ENCODE measurements around the gene OPRM1. TPM values are rescaled to one million over a fixed set of nuclear protein-coding genes. Genes with fewer than 3 reads are reported as not detected.

OPRM1 gene
- total RNA-seq, 1 donor = not detected

DNA sequence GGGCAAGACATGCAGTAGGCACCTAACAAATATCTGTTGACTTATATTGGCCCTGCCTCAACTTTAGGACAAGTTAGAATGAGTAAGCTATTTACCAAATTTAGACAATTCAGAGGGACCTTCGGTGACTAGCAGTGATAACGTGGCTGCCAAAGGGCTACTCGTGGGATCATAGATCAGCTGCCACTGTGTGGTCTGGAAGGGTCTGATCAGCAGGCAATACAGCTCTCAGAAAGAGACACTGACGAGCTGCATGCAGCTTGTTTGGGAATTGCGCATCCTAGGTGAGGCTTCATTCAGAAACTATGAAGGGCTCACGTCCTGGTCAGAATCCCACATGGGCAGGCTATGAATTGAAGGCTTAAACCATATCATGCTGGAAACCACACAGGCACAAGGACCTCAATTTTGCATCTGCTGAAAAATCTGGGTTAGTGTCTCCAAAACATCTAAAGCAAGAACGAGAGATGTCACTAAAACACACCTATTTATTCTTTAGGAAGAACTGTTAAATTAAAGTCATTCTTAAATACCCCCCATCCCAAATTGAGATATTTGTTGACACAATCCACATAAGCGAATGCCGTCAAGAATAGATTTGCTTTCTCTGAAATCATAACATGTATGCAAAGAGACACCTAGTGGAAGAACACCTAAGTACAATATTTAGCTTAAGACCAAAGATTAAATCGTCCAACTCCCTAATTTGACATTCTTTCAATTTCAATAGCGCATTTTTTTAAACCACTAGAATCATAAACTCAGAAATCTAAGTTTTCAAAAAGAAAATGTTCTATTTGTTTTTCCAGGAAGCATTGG is 238.0 kb downstream of the OPRM1 start:
- no peaks in the 10 kb centered on the region for H3K36me3 ChIP-seq (ENCODE audit: insufficient read depth, low read length)
- no peaks in the 10 kb centered on the region for H3K79me2 ChIP-seq (ENCODE audit: insufficient read depth, low read length)
- H3K4me1 ChIP-seq (ENCODE audit: insufficient read depth, low read length) = no peaks in the 10 kb centered on the region
- no peaks in the 10 kb centered on the region for H4K20me1 ChIP-seq (ENCODE audit: insufficient read depth, low read length)
- peak overlapping the region; percentile 60 for H3K4me3 ChIP-seq (ENCODE audit: insufficient read depth, low read length)
- no peak overlapping the region for H3K27ac ChIP-seq (ENCODE audit: low read depth, low read length)
- H2AFZ ChIP-seq (ENCODE audit: low read length) = peak overlapping the region; percentile 82
- no peaks in the 10 kb centered on the region for H3K9me3 ChIP-seq (ENCODE audit: low read depth, low read length)
- H3K4me2 ChIP-seq (ENCODE audit: insufficient read depth, low read length) = peak overlapping the region; percentile 87
- TF ChIP-seq, protein P1, sequence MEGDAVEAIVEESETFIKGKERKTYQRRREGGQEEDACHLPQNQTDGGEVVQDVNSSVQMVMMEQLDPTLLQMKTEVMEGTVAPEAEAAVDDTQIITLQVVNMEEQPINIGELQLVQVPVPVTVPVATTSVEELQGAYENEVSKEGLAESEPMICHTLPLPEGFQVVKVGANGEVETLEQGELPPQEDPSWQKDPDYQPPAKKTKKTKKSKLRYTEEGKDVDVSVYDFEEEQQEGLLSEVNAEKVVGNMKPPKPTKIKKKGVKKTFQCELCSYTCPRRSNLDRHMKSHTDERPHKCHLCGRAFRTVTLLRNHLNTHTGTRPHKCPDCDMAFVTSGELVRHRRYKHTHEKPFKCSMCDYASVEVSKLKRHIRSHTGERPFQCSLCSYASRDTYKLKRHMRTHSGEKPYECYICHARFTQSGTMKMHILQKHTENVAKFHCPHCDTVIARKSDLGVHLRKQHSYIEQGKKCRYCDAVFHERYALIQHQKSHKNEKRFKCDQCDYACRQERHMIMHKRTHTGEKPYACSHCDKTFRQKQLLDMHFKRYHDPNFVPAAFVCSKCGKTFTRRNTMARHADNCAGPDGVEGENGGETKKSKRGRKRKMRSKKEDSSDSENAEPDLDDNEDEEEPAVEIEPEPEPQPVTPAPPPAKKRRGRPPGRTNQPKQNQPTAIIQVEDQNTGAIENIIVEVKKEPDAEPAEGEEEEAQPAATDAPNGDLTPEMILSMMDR (IDR thresholded peaks at IDR 0.05; ENCODE audit: extremely low read depth, low read depth, low read length) = peak; percentile 57
- DNase-seq (ENCODE audit: insufficient read length, low spot score, missing footprints) = peak; percentile 64
- H3K27me3 ChIP-seq (ENCODE audit: insufficient read depth, low read length) = no peaks in the 10 kb centered on the region

DNA sequence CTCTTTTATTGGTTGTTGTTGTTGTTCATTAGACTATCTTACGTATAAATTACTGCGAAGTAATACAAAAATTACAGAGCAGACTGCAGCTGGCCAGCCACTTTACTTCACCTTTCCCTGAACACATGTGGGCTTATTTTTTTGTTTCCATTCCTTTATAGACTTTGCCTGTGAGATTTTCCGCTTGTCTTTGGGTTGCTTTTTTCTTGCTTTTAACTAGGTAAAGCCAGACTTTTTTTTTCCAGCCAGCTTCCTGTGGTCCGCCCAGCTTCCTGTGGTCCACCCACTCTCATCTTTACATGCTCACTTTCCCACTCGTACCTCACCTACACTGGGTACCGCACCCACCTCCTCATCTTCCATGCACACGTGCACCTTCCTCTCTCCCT is 238.6 kb downstream of the OPRM1 start:
- peak overlapping the region; percentile 87 for H3K4me2 ChIP-seq (ENCODE audit: insufficient read depth, low read length)
- H3K27me3 ChIP-seq (ENCODE audit: insufficient read depth, low read length) = no peaks in the 10 kb centered on the region
- H3K79me2 ChIP-seq (ENCODE audit: insufficient read depth, low read length) = no peaks in the 10 kb centered on the region
- no peaks in the 10 kb centered on the region for H3K36me3 ChIP-seq (ENCODE audit: insufficient read depth, low read length)
- TF ChIP-seq, protein P1 (IDR thresholded peaks at IDR 0.05; ENCODE audit: extremely low read depth, low read depth, low read length) = no peak
- no peaks in the 10 kb centered on the region for H3K9me3 ChIP-seq (ENCODE audit: low read depth, low read length)
- H3K27ac ChIP-seq (ENCODE audit: low read depth, low read length) = no peak overlapping the region
- H3K4me3 ChIP-seq (ENCODE audit: insufficient read depth, low read length) = peak overlapping the region; percentile 60
- H4K20me1 ChIP-seq (ENCODE audit: insufficient read depth, low read length) = no peaks in the 10 kb centered on the region
- H3K4me1 ChIP-seq (ENCODE audit: insufficient read depth, low read length) = no peaks in the 10 kb centered on the region
- DNase-seq (ENCODE audit: insufficient read length, low spot score, missing footprints) = no peak
- peak overlapping the region; percentile 82 for H2AFZ ChIP-seq (ENCODE audit: low read length)

DNA sequence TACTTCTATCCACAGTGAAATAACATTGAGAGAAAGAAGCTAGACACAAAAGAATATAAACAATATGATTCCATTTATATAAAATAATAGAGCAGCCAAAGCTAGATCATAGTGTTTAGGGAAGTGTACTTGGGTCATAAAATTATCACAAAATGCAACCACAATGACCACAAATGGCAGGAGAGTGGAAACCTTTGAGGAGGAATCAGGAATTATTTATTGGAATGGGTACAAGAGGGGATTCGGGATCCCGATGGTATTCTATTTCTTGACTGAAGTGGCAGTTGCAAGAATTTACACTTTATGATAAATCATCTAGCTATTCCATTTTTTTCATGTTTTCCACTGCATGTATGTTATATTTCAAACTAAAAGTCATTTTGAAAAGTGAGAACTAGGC is 241.5 kb downstream of the OPRM1 start:
- Histone ChIP-seq H3K36me3 (ENCODE audit: insufficient read depth, low read length) (no peaks in the 10 kb centered on the region), H3K27me3 (ENCODE audit: insufficient read depth, low read length) (no peaks in the 10 kb centered on the region), H3K4me2 (ENCODE audit: insufficient read depth, low read length) (no peak overlapping the region), H3K79me2 (ENCODE audit: insufficient read depth, low read length) (no peaks in the 10 kb centered on the region), H3K4me1 (ENCODE audit: insufficient read depth, low read length) (no peaks in the 10 kb centered on the region), H3K4me3 (ENCODE audit: insufficient read depth, low read length) (no peak overlapping the region), H3K27ac (ENCODE audit: low read depth, low read length) (no peak overlapping the region), H4K20me1 (ENCODE audit: insufficient read depth, low read length) (no peaks in the 10 kb centered on the region), H3K9me3 (ENCODE audit: low read depth, low read length) (no peaks in the 10 kb centered on the region), H2AFZ (ENCODE audit: low read length) (no peak overlapping the region)
- TF ChIP-seq, protein P1 (IDR thresholded peaks at IDR 0.05; ENCODE audit: extremely low read depth, low read depth, low read length) = no peak
- DNase-seq (ENCODE audit: insufficient read length, low spot score, missing footprints) = no peak

DNA sequence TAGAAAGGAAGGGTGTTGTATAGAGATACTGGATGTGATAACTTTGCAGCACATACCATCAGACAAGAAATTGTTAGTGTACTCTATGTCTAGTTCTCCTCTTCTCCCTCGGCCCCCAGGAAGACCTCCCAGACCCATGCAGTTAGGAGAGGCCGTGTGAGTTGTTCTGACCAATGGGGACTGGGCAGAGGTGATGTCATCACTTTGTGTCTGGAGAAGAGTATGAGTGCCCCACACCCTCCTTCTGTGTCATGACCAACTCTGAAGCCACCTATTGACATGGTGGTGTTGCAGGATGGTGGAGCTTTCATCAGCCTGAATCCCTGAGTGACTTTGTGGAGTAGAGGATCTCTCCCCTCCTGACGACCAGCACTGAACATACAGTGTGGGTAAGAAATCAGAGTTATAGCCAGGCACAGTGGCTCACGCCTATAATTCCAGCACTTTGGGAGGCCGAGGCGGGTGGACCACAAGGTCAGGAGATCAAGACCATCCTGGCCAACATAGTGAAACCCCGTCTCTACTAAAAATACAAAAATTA is 245.3 kb downstream of the OPRM1 start:
- TF ChIP-seq, protein P1 (IDR thresholded peaks at IDR 0.05; ENCODE audit: extremely low read depth, low read depth, low read length) = no peak
- DNase-seq (ENCODE audit: insufficient read length, low spot score, missing footprints) = no peak
- Histone ChIP-seq H2AFZ (ENCODE audit: low read length) (no peak overlapping the region), H3K4me2 (ENCODE audit: insufficient read depth, low read length) (no peak overlapping the region), H3K27ac (ENCODE audit: low read depth, low read length) (no peak overlapping the region), H3K4me3 (ENCODE audit: insufficient read depth, low read length) (no peak overlapping the region), H3K79me2 (ENCODE audit: insufficient read depth, low read length) (no peaks in the 10 kb centered on the region), H4K20me1 (ENCODE audit: insufficient read depth, low read length) (no peaks in the 10 kb centered on the region), H3K4me1 (ENCODE audit: insufficient read depth, low read length) (no peaks in the 10 kb centered on the region), H3K36me3 (ENCODE audit: insufficient read depth, low read length) (no peaks in the 10 kb centered on the region), H3K9me3 (ENCODE audit: low read depth, low read length) (no peaks in the 10 kb centered on the region), H3K27me3 (ENCODE audit: insufficient read depth, low read length) (no peaks in the 10 kb centered on the region)

All from osteoblast (primary cell).